GM18867 (cell line): ENCODE data around the gene MSX2.

Experiments
- ATAC-seq: cut with Tn5 transposase; IDR thresholded peaks from one replicate; pipeline ENCODE4 v1.9.1; 2021; ENCODE audit warnings: mild to moderate bottlenecking, moderate library complexity; ENCODE audit not compliant: unreplicated experiment

MSX2 gene

GRCh38 chr5:174769005-174769404 is 44.6 kb downstream of the MSX2 start:
- ATAC-seq = no peak

- ATAC-seq = no peak
Measured at GRCh38 chr5:174773371-174773770, 49.0 kb downstream of the MSX2 start.

GRCh38 chr5:174775081-174775480 is 50.7 kb downstream of the MSX2 start:
- no peak for ATAC-seq

GRCh38 chr5:174777111-174777510 is 52.7 kb downstream of the MSX2 start:
- no peak for ATAC-seq

GRCh38 chr5:174777583-174777982 is 53.2 kb downstream of the MSX2 start:
- no peak for ATAC-seq
